Stimulated activated memory B cell treated with anti-CD40 and anti-IgM and Interleukin-4, amounts not matched to agents 10 μg/mL and 1 μg/mL and 100 μg/mL, for 72 hours (primary cell): ENCODE data around the gene STAT1.
"Not testable (repeated sequence)": the region's sequence is repeated elsewhere in the genome, so short reads cannot be mapped to it uniquely, and the experiment has no call there.

Source experiments
- ATAC-seq: fragments of 150-1000 bp; cut with Tn5 transposase; 2 replicates; pipeline ENCODE4 v1.10.0; 2021
- H3K27ac Mint-ChIP-seq: one replicate; pipeline ENCODE4 v1.8.0; 2022; ENCODE audit warnings: mild to moderate bottlenecking, mixed read lengths
- H3K27me3 Mint-ChIP-seq: one replicate; pipeline ENCODE4 v1.8.0; 2022; ENCODE audit warnings: mixed read lengths
- H3K36me3 Mint-ChIP-seq: one replicate; pipeline ENCODE4 v1.8.0; 2022; ENCODE audit warnings: mixed read lengths
- H3K4me1 Mint-ChIP-seq: one replicate; pipeline ENCODE4 v1.8.0; 2022; ENCODE audit warnings: mixed read lengths
- H3K4me3 Mint-ChIP-seq: one replicate; pipeline ENCODE4 v1.8.0; 2022; ENCODE audit warnings: mild to moderate bottlenecking, moderate library complexity, mixed read lengths
- H3K9me3 Mint-ChIP-seq: one replicate; pipeline ENCODE4 v1.8.0; 2022; ENCODE audit warnings: mixed read lengths

Gene STAT1

DNA sequence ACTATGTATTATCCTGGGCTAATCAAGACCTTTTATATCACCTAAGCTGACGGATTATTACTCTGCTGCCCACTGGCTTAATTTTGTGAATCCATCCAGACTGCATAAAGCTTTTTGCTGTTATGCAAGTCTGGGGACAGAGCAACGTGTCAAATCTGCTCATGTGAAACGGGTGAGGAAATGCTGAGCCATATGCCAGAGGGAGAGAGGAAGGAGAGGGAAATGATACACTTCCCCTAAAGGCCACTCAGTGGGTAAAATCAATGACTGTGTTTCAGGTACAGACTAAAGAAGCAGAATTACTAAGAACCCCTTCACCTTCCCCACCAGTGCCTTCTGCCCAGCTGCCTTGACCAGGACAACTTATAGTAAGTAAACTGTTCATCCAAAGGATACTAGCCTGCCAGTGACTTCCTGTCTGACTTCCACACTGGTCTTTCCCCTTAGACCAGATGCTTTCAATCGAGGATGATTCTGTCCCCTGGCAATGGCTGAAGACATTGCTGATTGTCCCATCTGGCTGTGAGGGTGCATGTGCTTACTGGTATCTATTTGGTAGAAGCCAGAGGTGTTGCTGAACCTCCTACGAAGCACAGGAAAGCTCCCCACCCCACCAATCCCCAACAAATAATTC, 43.0 kb downstream of the STAT1 start:
- Mint-ChIP-seq H3K4me3 (no peak overlapping the region), H3K27me3 (no peaks in the 10 kb centered on the region), H3K27ac (peak overlapping the region; percentile 42), H3K9me3 (no peaks in the 10 kb centered on the region), H3K4me1 (no peaks in the 10 kb centered on the region), H3K36me3 (peaks cover 50% of the 10 kb centered on the region)
- ATAC-seq: no peak

DNA sequence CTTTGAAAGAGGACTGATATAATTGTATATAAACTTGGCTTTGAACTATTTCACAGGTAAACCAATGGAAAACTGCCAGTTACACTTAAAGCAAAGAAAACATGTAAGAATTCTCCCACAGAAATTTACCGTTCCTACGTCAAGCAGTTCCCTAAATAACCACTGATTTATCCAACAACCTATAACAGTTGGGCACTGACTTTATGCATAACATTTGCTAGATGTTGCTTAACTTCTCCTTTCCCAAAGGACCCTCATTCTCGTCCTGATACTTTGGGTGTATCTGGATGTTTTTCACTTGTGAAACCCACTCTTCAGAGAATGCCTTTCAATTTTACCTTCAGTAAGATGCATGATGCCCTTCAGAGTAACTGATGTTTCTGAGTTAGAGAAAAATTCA, 43.8 kb downstream of the STAT1 start:
- Mint-ChIP-seq H3K4me3 (no peak overlapping the region), H3K9me3 (no peaks in the 10 kb centered on the region), H3K27me3 (no peaks in the 10 kb centered on the region), H3K4me1 (no peaks in the 10 kb centered on the region), H3K36me3 (peaks cover 45% of the 10 kb centered on the region), H3K27ac (peak overlapping the region; percentile 42)
- no peak for ATAC-seq

DNA sequence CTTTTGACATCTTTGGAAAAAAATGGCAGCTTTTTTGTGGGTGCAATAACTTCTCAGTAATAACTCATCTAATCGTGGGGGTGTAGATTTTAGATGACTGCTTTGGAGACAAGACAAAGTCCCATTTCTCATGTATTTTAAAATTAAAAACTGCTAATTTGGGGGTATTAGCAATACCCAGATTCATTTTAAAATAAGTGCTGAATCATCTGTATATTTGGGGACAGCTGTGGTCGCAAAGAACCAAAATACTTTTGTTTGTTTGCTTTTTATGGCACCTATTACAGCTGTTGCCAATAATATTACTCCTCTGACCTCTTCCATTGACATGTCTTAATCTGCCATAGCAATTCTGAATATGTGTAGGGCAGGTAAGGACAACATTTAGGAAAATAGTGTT, 45.4 kb downstream of the STAT1 start:
- peak overlapping the region; percentile 67 for H3K27ac Mint-ChIP-seq
- H3K9me3 Mint-ChIP-seq: no peaks in the 10 kb centered on the region
- H3K36me3 Mint-ChIP-seq: peaks cover 41% of the 10 kb centered on the region

DNA sequence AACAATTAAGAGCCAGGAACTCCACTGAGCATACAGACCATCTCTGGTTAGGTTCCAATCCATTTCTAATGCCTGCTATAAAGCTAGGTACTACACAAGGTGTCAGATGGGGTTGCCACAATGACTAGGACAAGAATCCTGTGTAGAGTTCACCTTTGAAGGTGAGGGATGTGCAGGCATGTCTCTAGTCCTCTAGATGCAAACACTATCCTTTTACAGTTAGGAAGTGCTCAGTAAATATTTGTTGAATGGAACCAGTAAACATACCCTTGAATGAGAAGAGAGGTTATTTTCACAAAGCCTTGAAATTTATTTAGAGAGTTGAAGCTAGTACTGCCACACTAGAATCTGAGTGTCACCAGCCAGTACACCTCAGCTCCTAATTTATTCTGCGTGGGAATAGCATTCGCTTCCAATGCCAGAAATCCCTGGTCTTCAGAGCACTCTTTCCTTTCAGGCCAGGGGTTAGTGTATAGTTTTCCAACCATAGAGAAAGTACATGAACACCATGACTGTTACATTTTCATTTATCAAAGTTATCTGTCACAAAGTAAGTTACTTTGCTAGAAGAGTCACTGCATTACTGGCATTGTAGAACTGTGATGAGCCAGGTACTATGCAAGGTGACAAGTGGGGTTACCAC, 48.3 kb downstream of the STAT1 start:
- Mint-ChIP-seq H3K4me3 (no peak overlapping the region), H3K9me3 (no peaks in the 10 kb centered on the region), H3K36me3 (peaks cover 46% of the 10 kb centered on the region), H3K27ac (peak overlapping the region; percentile 72), H3K27me3 (no peaks in the 10 kb centered on the region), H3K4me1 (peaks cover 10% of the 10 kb centered on the region)
- no peak for ATAC-seq

More for the DNA sequence above, 45.4 kb downstream of the STAT1 start:
- ATAC-seq: no peak
- Mint-ChIP-seq H3K4me1 (peaks cover 10% of the 10 kb centered on the region), H3K27me3 (no peaks in the 10 kb centered on the region), H3K4me3 (no peak overlapping the region)

DNA sequence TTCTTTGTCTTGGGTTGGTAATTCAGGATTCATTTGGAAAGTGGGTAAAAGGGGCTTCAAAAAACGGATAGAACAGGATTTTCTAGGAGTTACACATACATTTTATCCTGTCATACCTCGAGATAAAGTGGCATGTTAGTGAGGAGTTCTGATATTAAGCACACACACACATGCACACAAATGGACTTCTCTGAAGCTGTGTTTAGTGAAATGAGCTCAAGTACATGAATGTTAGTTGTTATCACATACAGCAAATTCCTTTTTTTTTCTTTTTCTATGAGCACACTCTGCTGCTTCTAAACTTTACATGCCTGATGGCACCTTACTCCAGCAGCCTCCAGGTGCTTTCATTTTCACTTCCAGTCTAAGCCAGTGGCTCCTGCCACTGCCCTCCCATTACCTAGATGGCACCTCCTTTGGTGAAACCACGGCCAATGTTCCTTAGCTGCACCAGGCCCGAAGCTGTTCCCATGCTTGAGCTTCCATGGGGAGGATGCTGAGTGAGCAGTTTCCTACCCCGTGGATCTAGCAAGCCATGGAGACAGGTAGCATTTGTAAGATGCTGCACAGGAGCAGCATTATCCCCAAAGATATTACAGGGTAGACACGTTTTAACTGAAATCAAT, 49.7 kb downstream of the STAT1 start:
- Mint-ChIP-seq H3K27ac (peak overlapping the region; percentile 72), H3K36me3 (peaks cover 44% of the 10 kb centered on the region), H3K4me3 (no peak overlapping the region), H3K27me3 (no peaks in the 10 kb centered on the region), H3K4me1 (peaks cover 10% of the 10 kb centered on the region), H3K9me3 (no peaks in the 10 kb centered on the region)
- ATAC-seq: peak; percentile 53

DNA sequence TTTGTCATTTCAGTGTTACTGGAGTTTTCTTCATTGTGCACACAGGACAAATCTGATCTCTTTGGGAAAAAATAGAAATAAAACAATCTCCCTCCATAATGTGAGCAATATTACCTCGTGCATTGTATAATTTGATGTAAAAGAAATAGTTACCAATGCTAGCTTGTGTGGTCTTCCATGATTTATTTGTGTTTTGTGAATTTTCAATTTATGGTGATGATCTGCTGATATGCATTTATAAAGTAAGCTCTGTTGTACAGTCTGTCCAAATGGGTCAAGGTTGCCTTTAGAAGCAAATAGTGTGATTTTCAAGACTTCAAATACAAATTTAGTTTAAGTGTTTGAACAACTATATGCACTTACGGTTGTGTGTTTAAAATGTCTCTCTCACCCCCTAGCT, 50.9 kb downstream of the STAT1 start:
- H3K9me3 Mint-ChIP-seq: no peaks in the 10 kb centered on the region
- H3K4me1 Mint-ChIP-seq: peaks cover 16% of the 10 kb centered on the region
- H3K4me3 Mint-ChIP-seq: no peak overlapping the region
- peak overlapping the region; percentile 72 for H3K27ac Mint-ChIP-seq
- no peak for ATAC-seq
- H3K27me3 Mint-ChIP-seq: no peaks in the 10 kb centered on the region
- H3K36me3 Mint-ChIP-seq: peaks cover 53% of the 10 kb centered on the region

DNA sequence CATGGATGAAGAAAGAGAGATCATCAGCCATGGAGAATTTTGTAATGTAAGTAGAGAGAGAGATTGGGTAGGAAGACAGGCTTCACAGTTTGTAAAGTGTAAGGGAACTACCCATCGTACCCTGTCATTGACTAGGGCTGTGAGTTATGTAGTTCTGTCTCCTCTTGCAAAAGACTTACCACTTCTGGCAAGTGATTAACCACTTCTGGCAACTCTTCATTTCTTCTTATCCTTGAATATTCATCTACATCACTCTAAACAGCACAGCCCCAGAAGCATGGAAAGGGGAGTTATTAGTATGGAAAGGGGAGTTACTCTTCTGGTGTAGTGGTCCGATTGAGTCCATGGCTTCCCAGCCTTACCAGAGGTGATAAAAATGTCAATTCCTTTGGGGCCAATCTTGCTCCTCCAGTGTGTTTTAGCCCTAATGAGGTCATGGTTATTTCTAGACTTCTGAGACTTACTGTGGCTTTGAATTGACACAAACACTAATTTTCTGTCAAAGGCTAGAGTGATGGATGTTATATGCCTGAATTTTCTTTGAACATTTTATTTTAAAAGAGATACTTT, 52.0 kb downstream of the STAT1 start:
- H3K36me3 Mint-ChIP-seq: peaks cover 64% of the 10 kb centered on the region
- no peaks in the 10 kb centered on the region for H3K9me3 Mint-ChIP-seq
- H3K4me3 Mint-ChIP-seq: no peak overlapping the region
- ATAC-seq: no peak
- no peaks in the 10 kb centered on the region for H3K27me3 Mint-ChIP-seq
- H3K4me1 Mint-ChIP-seq: peaks cover 20% of the 10 kb centered on the region
- peak overlapping the region; percentile 35 for H3K27ac Mint-ChIP-seq

DNA sequence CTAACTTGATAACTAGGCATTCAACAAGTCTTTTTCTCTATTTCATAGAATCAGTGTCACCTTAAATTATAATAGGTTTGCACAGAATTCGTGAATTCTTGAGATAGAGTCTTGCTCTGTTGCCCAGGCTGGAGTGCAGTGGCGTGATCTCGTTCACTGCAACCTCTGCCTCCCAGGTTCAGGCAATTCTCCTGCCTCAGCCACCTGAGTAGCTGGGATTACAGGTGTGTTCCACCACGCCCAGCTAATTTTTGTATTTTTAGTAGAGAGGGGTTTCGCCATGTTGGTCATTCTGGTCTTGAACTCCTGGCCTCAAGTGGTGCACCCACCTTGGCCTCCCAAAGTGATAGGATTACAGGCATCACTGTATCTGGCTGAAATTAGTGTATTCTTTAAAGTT, 52.9 kb downstream of the STAT1 start:
- H3K4me1 Mint-ChIP-seq: peaks cover 21% of the 10 kb centered on the region
- H3K27me3 Mint-ChIP-seq, H3K4me3 Mint-ChIP-seq, H3K27ac Mint-ChIP-seq, ATAC-seq, H3K9me3 Mint-ChIP-seq: not testable (repeated sequence)
- H3K36me3 Mint-ChIP-seq: peaks cover 73% of the 10 kb centered on the region

DNA sequence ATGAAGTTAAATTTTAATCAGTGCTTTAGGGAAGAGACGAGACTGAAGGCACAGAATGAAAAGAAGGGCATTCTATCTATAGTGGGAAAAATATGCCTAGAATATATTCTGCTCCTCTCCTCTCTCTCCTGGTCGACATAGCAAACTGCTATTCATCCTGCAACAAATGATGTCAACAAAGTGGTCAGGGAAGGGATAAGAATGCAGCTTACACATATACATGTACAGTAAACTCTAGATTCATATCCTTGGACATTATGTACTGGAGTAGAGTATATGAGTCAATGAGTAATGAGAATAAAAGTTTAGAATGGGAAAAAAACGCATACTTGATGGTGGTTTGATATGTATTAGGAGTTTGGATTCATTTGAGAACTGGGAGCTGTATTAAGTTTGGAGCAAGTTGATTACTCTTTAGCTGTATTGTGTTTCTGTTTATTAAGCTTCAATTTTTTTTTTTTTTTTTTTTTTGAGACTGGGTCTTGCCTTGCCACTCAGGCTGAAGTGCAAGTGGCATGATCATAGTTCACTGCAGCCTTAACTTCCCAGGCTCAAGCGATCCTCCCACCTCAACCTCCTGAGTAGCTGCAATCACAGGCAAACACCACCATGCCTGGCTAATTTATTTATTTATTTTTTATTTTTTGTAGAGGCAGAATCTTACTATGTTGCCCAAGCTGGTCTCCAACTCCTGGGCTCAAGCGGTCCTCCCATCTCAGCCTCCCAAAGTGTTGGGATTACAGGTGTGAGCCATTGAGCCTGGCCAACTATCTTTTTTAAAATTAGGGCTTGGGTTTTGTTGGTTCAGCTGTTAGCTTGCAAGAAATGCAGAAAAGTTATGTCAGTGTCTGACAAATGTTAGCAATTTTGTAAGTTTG, 53.8 kb downstream of the STAT1 start:
- Mint-ChIP-seq H3K36me3 (peaks cover 82% of the 10 kb centered on the region), H3K27ac (no peak overlapping the region), H3K9me3 (no peaks in the 10 kb centered on the region), H3K4me1 (peaks cover 21% of the 10 kb centered on the region), H3K27me3 (no peaks in the 10 kb centered on the region), H3K4me3 (no peak overlapping the region)
- no peak for ATAC-seq

DNA sequence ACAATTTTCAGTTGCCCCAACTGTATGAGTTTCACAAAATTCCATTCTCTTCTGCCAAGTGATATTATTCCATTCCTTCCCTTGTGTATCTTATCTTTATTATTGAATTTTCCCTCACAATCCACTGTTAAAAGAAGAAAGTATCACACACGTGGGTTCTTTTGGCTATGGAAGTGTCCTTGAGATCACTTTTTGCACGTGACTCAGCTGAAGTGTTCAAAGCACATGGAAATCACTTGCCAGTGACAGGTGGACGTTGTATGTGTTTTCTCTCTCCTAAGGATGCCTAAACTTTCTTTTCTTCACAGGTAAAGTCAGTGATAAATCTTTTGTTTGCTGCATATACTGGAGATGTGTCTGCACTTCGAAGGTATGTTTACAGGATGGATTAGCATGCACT, 60.7 kb downstream of the STAT1 start:
- no peaks in the 10 kb centered on the region for H3K9me3 Mint-ChIP-seq
- H3K27ac Mint-ChIP-seq: no peak overlapping the region
- H3K27me3 Mint-ChIP-seq: no peaks in the 10 kb centered on the region
- H3K36me3 Mint-ChIP-seq: peaks cover 40% of the 10 kb centered on the region
- H3K4me3 Mint-ChIP-seq: no peak overlapping the region
- no peak for ATAC-seq
- peaks cover 7% of the 10 kb centered on the region for H3K4me1 Mint-ChIP-seq

DNA sequence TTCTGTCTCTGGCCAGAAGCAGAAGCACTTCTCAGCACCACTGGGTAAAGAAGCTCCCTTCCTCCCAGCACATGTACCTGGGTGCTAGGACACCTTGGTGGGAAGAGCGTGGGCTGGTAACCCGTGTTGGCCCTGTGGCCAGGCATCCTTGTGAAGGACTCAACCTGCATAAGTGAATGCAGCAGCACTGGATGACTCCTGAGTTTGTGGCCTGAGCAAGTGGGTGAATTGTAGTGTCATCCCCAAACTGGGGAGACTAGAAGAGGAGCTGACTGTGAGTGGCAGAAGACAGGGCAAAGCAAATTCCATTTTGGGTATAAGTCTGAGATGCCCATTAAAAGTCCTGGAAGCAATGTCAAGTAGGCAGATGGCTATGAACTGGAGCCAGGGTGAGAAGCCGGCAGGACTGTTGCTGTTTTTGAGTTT, 63.4 kb downstream of the STAT1 start:
- ATAC-seq: no peak
- Mint-ChIP-seq H3K27ac (no peak overlapping the region), H3K4me1 (peaks cover 13% of the 10 kb centered on the region), H3K4me3 (no peak overlapping the region), H3K27me3 (no peaks in the 10 kb centered on the region), H3K36me3 (peaks cover 19% of the 10 kb centered on the region), H3K9me3 (no peaks in the 10 kb centered on the region)

DNA sequence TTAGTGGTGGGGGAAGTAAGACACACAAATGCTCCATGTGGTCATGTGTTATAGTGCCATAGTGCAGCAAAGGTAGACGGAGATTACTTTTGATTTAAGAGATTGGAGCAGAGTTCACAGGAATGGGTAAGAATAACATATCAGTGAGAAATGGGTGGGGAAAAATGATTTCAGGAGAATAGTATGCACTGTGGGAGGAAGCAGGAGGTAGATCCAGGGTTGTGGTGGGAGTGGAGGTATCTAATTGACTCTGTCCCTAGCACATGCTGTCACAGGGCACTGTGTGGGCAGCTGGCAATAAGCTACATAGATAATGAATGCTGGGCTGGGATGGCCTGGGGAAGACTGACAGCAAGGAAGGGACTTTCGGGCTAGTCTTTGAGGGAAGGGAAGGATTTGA, 65.3 kb downstream of the STAT1 start:
- Mint-ChIP-seq H3K27ac (no peak overlapping the region), H3K36me3 (peaks cover 6% of the 10 kb centered on the region), H3K4me3 (no peak overlapping the region), H3K27me3 (no peaks in the 10 kb centered on the region), H3K9me3 (no peaks in the 10 kb centered on the region), H3K4me1 (peaks cover 13% of the 10 kb centered on the region)
- ATAC-seq: no peak

DNA sequence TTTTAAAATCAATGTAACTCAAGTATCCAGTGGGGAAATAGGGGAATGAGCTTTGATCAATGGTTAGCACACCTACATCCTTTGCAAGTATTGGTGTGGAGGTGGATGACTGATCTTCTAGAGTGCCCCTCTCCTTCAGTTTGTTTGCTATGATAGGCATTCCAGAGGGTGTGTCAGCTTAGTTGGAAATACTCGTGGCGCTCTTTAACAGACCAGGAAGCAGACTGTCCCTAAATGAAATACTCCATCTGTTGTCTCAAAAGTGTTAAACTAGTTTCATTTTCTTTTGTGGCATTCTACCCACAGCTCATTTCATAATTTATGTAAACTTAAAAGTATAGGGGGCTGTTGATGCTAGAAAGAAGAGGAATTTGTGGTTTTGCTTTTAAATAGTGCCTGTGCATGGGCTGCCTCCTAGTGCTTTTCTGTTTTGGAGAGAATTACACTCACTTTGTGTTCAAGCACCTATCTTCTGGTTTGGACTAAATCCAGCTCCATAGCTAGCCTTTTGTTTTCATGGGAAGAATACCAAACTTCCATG, 66.2 kb downstream of the STAT1 start:
- H3K4me1 Mint-ChIP-seq: peaks cover 13% of the 10 kb centered on the region
- no peak overlapping the region for H3K27ac Mint-ChIP-seq
- H3K4me3 Mint-ChIP-seq: no peak overlapping the region
- H3K9me3 Mint-ChIP-seq: no peaks in the 10 kb centered on the region
- peaks cover 6% of the 10 kb centered on the region for H3K36me3 Mint-ChIP-seq
- ATAC-seq: peak; percentile 55
- no peaks in the 10 kb centered on the region for H3K27me3 Mint-ChIP-seq

DNA sequence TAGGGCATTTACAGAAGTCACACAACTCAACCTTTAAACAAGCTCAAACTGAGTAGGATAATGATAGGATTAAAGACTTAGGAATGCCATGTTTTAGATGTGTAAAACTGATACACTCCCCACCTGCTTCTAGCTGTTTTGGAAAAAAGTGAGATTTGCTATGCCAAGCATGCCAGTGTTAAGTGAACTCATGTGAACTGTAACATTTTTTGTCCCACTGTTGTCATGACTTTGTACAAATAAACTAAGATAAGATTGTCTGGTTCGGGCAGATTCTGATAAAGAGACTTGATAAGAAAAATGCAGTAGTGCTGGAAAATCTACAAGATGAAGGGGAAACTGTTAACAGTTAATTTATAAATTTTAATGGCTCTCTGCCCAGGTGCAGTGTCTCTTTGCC, 66.8 kb downstream of the STAT1 start:
- Mint-ChIP-seq H3K4me3 (no peak overlapping the region), H3K27me3 (no peaks in the 10 kb centered on the region), H3K9me3 (no peaks in the 10 kb centered on the region), H3K36me3 (peaks cover 6% of the 10 kb centered on the region), H3K4me1 (peaks cover 13% of the 10 kb centered on the region), H3K27ac (no peak overlapping the region)
- no peak for ATAC-seq

DNA sequence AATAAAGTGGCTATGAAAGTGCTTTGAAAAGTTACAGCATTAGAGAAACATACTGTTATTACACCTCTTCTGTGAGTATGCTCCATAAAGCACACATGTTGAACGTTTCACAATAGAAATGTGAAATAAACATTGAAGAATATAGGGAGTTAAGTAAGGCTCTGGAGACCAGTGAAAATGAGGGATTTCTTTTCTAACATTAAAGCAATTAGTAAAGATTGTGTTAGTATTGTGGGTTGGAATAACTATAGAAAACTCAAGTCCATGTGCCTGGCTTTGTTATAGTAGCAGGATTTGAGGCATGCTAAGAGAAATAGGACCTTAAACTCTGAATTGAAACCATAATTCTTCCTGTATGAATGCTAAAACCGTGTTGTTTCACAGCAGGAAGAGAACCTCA, 70.3 kb downstream of the STAT1 start:
- Mint-ChIP-seq H3K4me1 (peaks cover 13% of the 10 kb centered on the region), H3K27ac (no peak overlapping the region), H3K9me3 (no peaks in the 10 kb centered on the region), H3K4me3 (no peak overlapping the region), H3K27me3 (no peaks in the 10 kb centered on the region), H3K36me3 (peaks cover 6% of the 10 kb centered on the region)
- no peak for ATAC-seq
